ENCODE results near the gene DGKI.

DNA sequence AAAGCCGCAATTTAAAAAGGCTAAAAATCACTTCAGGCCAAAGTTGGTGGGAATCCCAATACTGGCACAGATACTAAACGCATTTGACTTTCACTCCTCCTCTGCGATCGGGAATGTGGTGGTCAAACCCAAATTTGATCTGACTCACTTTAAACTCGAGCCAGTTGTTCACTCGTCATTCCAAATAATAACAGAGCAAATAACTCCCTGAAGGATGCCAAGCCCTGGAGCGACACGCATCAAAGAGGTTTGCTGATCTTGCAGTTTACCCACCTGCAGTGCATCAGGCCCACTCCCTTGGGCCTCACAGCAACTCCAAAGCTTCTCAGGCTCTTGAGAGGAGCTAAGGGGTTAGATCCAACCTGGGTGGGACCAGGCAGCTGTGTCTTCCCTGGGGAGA, 515.4 kb downstream of the DGKI start:
- no peak for TF ChIP-seq CTCF (IDR thresholded peaks at IDR 0.05 in 8 of 11, conservative IDR thresholded peaks at IDR 0.05 in 3 of 11)
- no peak for TF ChIP-seq POLR2A (IDR thresholded peaks at IDR 0.05)

All from spleen (tissue), 7 donors.